ENCODE results near the gene TEX22.

DNA sequence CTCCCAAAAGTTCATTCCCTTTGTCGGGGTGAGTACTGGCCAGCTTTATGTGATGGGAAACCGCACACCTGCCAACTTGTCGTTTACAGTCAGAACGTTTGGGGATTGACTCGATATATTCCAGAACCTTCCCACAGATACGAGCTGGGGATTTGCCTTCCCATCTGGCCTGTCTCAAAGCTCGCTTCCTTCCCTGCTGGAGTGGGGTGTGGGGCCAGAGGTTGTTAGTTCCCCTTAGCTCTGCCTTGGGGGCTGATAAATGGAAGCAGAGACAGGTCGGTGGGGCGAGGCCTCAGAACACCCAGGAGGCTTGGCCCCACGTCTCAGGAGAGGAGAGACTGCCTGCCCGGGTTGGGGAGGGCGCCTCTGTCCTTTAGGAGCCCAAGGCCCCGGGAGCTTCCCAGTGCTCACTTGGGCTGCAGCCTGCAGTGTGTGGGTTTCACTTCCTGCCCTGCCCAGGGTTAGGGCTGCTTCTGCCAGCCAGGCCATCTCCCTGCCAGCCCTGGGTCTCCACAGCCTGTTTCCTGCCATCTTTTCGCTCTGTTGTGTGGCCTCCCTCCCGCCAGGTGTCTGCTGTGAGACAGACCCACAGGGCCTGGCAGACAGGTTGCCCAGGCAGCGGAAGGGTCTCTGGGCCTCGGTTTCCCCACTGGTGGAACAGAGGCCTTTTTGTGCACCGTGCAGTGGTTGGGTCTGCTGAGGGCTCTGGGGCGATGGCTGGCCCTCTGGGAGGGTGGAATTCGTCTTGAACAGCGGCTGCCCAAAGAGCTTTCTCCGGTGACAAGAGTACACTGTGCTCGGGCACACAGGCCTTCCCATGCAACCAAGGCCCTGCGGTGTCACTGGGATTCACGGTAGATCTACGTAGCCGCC is 8.1 kb upstream of the TEX22 start:
- TF ChIP-seq, protein P1, sequence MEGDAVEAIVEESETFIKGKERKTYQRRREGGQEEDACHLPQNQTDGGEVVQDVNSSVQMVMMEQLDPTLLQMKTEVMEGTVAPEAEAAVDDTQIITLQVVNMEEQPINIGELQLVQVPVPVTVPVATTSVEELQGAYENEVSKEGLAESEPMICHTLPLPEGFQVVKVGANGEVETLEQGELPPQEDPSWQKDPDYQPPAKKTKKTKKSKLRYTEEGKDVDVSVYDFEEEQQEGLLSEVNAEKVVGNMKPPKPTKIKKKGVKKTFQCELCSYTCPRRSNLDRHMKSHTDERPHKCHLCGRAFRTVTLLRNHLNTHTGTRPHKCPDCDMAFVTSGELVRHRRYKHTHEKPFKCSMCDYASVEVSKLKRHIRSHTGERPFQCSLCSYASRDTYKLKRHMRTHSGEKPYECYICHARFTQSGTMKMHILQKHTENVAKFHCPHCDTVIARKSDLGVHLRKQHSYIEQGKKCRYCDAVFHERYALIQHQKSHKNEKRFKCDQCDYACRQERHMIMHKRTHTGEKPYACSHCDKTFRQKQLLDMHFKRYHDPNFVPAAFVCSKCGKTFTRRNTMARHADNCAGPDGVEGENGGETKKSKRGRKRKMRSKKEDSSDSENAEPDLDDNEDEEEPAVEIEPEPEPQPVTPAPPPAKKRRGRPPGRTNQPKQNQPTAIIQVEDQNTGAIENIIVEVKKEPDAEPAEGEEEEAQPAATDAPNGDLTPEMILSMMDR (IDR thresholded peaks at IDR 0.05): no peak
- TF ChIP-seq POLR2A (IDR thresholded peaks at IDR 0.05): no peak

Measured in Peyer's patch (tissue), 4 donors.